ENCODE measurements around the gene MYOF. TPM values are rescaled to one million over a fixed set of nuclear protein-coding genes. Genes with fewer than 3 reads are reported as not detected.

MYOF gene
- total RNA-seq, 1 experiment from 2014 or later, result 376 TPM

- H3K9me3 ChIP-seq (ENCODE audit: control insufficient read depth, insufficient read depth, low read depth, low read length), result no peaks in the 10 kb centered on the region
- no peaks in the 10 kb centered on the region for H3K27me3 ChIP-seq (ENCODE audit: control insufficient read depth, insufficient read depth, low read length)
- DNase-seq (ENCODE audit: low read depth, low spot score), result no peak
- TF ChIP-seq, protein P1, sequence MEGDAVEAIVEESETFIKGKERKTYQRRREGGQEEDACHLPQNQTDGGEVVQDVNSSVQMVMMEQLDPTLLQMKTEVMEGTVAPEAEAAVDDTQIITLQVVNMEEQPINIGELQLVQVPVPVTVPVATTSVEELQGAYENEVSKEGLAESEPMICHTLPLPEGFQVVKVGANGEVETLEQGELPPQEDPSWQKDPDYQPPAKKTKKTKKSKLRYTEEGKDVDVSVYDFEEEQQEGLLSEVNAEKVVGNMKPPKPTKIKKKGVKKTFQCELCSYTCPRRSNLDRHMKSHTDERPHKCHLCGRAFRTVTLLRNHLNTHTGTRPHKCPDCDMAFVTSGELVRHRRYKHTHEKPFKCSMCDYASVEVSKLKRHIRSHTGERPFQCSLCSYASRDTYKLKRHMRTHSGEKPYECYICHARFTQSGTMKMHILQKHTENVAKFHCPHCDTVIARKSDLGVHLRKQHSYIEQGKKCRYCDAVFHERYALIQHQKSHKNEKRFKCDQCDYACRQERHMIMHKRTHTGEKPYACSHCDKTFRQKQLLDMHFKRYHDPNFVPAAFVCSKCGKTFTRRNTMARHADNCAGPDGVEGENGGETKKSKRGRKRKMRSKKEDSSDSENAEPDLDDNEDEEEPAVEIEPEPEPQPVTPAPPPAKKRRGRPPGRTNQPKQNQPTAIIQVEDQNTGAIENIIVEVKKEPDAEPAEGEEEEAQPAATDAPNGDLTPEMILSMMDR (IDR thresholded peaks at IDR 0.05), result no peak; the same call in 1 of the 2 replicates
- TF ChIP-seq, protein P2, sequence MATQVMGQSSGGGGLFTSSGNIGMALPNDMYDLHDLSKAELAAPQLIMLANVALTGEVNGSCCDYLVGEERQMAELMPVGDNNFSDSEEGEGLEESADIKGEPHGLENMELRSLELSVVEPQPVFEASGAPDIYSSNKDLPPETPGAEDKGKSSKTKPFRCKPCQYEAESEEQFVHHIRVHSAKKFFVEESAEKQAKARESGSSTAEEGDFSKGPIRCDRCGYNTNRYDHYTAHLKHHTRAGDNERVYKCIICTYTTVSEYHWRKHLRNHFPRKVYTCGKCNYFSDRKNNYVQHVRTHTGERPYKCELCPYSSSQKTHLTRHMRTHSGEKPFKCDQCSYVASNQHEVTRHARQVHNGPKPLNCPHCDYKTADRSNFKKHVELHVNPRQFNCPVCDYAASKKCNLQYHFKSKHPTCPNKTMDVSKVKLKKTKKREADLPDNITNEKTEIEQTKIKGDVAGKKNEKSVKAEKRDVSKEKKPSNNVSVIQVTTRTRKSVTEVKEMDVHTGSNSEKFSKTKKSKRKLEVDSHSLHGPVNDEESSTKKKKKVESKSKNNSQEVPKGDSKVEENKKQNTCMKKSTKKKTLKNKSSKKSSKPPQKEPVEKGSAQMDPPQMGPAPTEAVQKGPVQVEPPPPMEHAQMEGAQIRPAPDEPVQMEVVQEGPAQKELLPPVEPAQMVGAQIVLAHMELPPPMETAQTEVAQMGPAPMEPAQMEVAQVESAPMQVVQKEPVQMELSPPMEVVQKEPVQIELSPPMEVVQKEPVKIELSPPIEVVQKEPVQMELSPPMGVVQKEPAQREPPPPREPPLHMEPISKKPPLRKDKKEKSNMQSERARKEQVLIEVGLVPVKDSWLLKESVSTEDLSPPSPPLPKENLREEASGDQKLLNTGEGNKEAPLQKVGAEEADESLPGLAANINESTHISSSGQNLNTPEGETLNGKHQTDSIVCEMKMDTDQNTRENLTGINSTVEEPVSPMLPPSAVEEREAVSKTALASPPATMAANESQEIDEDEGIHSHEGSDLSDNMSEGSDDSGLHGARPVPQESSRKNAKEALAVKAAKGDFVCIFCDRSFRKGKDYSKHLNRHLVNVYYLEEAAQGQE (IDR thresholded peaks at IDR 0.05; ENCODE audit: insufficient read depth in 1 of 2, low read depth in 2 of 2, low read length in 1 of 2), result no peak
- TF ChIP-seq SIN3A (IDR thresholded peaks at IDR 0.05; ENCODE audit: borderline replicate concordance, insufficient read depth, low read depth, low read length) (no peak), TCF7L2 (IDR thresholded peaks at IDR 0.05; ENCODE audit: low read depth, low read length) (no peak), POLR2AphosphoS5 (IDR thresholded peaks at IDR 0.05; ENCODE audit: low read depth, low read length) (no peak)
- peaks cover 14% of the 10 kb centered on the region; the same call in 1 of the 2 replicates for H3K36me3 ChIP-seq (ENCODE audit: control insufficient read depth, insufficient read depth, low read length)
- no peak for ATAC-seq
- CTCF ChIA-PET, result no interaction called here
- no peak overlapping the region; the same call in 1 of the 2 replicates for H3K27ac ChIP-seq (ENCODE audit: low read length)
- intact Hi-C loops (cut with micrococcal nuclease; ENCODE audit: unreplicated experiment) (no loop called here), in situ Hi-C loops (cut with HindIII; ENCODE audit: low pct_unique_long_range_greater_than_20kb, low sequenced_read_pairs) (no loop called here)
- POLR2A ChIA-PET, result no interaction called here
- no peak overlapping the region for H3K4me3 ChIP-seq (ENCODE audit: low read depth in 2 of 2, low read length in 2 of 2)
- H3K4me1 ChIP-seq (ENCODE audit: control insufficient read depth, insufficient read depth, low read length), result no peaks in the 10 kb centered on the region
- no TSS peak for BruUV-seq (replicated peaks)
Measured at GRCh38 chr10:93415693-93416092, 66.4 kb downstream of the MYOF start.

DNA sequence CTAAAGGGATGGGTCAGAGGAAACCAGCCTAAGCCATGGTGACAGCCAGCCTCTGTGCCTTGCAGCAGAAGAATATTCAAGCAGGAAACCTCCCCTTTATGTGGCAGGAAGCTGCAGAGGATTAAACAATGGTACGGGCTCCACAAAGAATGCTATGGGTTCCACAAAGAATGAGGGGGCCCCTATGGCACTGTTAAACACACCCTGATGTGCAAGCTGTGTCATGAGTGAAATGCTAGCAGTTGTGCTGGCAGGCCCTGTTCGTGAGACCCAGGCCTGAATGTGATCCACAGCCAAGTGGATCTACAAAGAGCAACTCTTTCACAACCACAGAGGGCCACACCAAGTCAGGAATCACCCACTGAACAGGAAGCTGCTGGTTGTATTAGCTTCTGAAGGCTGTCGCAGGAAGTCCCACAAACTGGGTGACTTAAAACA is 68.9 kb downstream of the MYOF start:
- no peaks in the 10 kb centered on the region for H3K9me3 ChIP-seq (ENCODE audit: control insufficient read depth, insufficient read depth, low read depth, low read length)
- DNase-seq (ENCODE audit: low read depth, low spot score), result no peak
- BruUV-seq (replicated peaks), result no TSS peak
- no peak for ATAC-seq
- POLR2A ChIA-PET, result no interaction called here
- H3K27me3 ChIP-seq (ENCODE audit: control insufficient read depth, insufficient read depth, low read length), result no peaks in the 10 kb centered on the region
- no peak overlapping the region for H3K27ac ChIP-seq (ENCODE audit: low read length)
- H3K36me3 ChIP-seq (ENCODE audit: control insufficient read depth, insufficient read depth, low read length), result peaks cover 15% of the 10 kb centered on the region; the same call in 1 of the 2 replicates
- H3K4me1 ChIP-seq (ENCODE audit: control insufficient read depth, insufficient read depth, low read length), result no peaks in the 10 kb centered on the region
- CTCF ChIA-PET, result no interaction called here
- no peak for TF ChIP-seq POLR2AphosphoS5 (IDR thresholded peaks at IDR 0.05; ENCODE audit: low read depth, low read length)
- TF ChIP-seq, protein P2 (IDR thresholded peaks at IDR 0.05; ENCODE audit: insufficient read depth in 1 of 2, low read depth in 2 of 2, low read length in 1 of 2), result no peak
- no peak for TF ChIP-seq TCF7L2 (IDR thresholded peaks at IDR 0.05; ENCODE audit: low read depth, low read length)
- TF ChIP-seq, protein P1 (IDR thresholded peaks at IDR 0.05), result no peak
- TF ChIP-seq SIN3A (IDR thresholded peaks at IDR 0.05; ENCODE audit: borderline replicate concordance, insufficient read depth, low read depth, low read length), result no peak
- in situ Hi-C loops (cut with HindIII; ENCODE audit: low pct_unique_long_range_greater_than_20kb, low sequenced_read_pairs), result no loop called here
- intact Hi-C loops (cut with micrococcal nuclease; ENCODE audit: unreplicated experiment), result no loop called here
- H3K4me3 ChIP-seq (ENCODE audit: low read depth in 2 of 2, low read length in 2 of 2), result no peak overlapping the region
